HL-60/S4 (cell line): Measurements from ENCODE around the gene EXOC2.

ENCODE experiments used
- in situ Hi-C: fragments of 300-500 bp; cut with MboI; formaldehyde crosslinking; loops from 2 replicates; pipeline ENCODE4 v1.14.3; 2022; ENCODE audit warnings: low sequenced_read_pairs

Gene EXOC2

GRCh38 chr6:548091-548490, 144.8 kb downstream of the EXOC2 start:
- in situ Hi-C loops: no loop called here

- in situ Hi-C loops: no loop called here
Measured at GRCh38 chr6:540490-540889, 152.4 kb downstream of the EXOC2 start.

- in situ Hi-C loops: no loop called here
Measured at GRCh38 chr6:537114-537513, 155.8 kb downstream of the EXOC2 start.

- in situ Hi-C loops: no loop called here
Measured at GRCh38 chr6:530425-530824, 162.5 kb downstream of the EXOC2 start.

- in situ Hi-C loops: no loop called here
Measured at GRCh38 chr6:528989-529388, 163.9 kb downstream of the EXOC2 start.

- in situ Hi-C loops: no loop called here
Measured at GRCh38 chr6:527989-528673, 164.8 kb downstream of the EXOC2 start.

GRCh38 chr6:524803-525202, 168.1 kb downstream of the EXOC2 start:
- in situ Hi-C loops: no loop called here

- in situ Hi-C loops: no loop called here
Measured at GRCh38 chr6:520820-521219, 172.1 kb downstream of the EXOC2 start.

- in situ Hi-C loops: no loop called here
Measured at GRCh38 chr6:518218-518617, 174.7 kb downstream of the EXOC2 start.

GRCh38 chr6:516213-516612, 176.7 kb downstream of the EXOC2 start:
- in situ Hi-C loops: no loop called here

GRCh38 chr6:515267-515666, 177.7 kb downstream of the EXOC2 start:
- in situ Hi-C loops: no loop called here

GRCh38 chr6:514396-514978, 178.5 kb downstream of the EXOC2 start:
- in situ Hi-C loops: no loop called here

- in situ Hi-C loops: no loop called here
Measured at GRCh38 chr6:513961-514360, 179.0 kb downstream of the EXOC2 start.

GRCh38 chr6:513058-513457, 179.9 kb downstream of the EXOC2 start:
- in situ Hi-C loops: no loop called here

- in situ Hi-C loops: no loop called here
Measured at GRCh38 chr6:511488-512137, 181.3 kb downstream of the EXOC2 start.

GRCh38 chr6:509676-510075, 183.3 kb downstream of the EXOC2 start:
- in situ Hi-C loops: no loop called here

- in situ Hi-C loops: no loop called here
Measured at GRCh38 chr6:508614-509013, 184.3 kb downstream of the EXOC2 start.

- in situ Hi-C loops: no loop called here
Measured at GRCh38 chr6:508006-508405, 184.9 kb downstream of the EXOC2 start.

- in situ Hi-C loops: no loop called here
Measured at GRCh38 chr6:506920-507622, 185.9 kb downstream of the EXOC2 start.

GRCh38 chr6:506508-506907, 186.4 kb downstream of the EXOC2 start:
- in situ Hi-C loops: no loop called here

- in situ Hi-C loops: no loop called here
Measured at GRCh38 chr6:505374-505773, 187.6 kb downstream of the EXOC2 start.

- in situ Hi-C loops: no loop called here
Measured at GRCh38 chr6:504446-504980, 188.4 kb downstream of the EXOC2 start.
